Stomach (tissue), 4 donors: Measurements from ENCODE around the gene ADD1.

ENCODE experiments used
- CTCF ChIP-seq, 7 experiments: fragments of 450-650 bp in 4 of 7; fragments of 200-600 bp in 3 of 7; sonication (generic) in 3 of 7; IDR thresholded peaks; one replicate each; pipeline ENCODE4 v1.5.1; 2016 to 2019; ENCODE audit warnings: antibody characterized with exemption in 7 of 7, control low read depth in 2 of 7, mild to moderate bottlenecking in 1 of 7
- POLR2A ChIP-seq, 4 donors: fragments of 450-650 bp; IDR thresholded peaks; one replicate each; pipeline ENCODE4 v1.6.1; 2016; ENCODE audit warnings: antibody characterized with exemption in 4 of 4, control low read depth in 2 of 4, mild to moderate bottlenecking in 1 of 4, moderate library complexity in 1 of 4

- TF ChIP-seq CTCF (IDR thresholded peaks at IDR 0.05): no peak
- TF ChIP-seq POLR2A (IDR thresholded peaks at IDR 0.05): no peak
Observed at GRCh38 chr4:2862528-2862927, 18.9 kb downstream of the ADD1 start.
